Brain pericyte (primary cell): ENCODE data around the gene GPX6.
"Not testable (repeated sequence)": the region's sequence is repeated elsewhere in the genome, so short reads cannot be mapped to it uniquely, and the experiment has no call there.

Source experiments
- DNase-seq: peaks from one replicate; pipeline ENCODE4 v3.0.0-alpha.2; 2012; ENCODE audit warnings: low read depth, low spot score

Gene GPX6

GRCh38 chr6:28515676-28516075, at the start of gene GPX6:
Gene GPX6 (minus strand): TSS chr6:28515793. CDS start chr6:28515743, 50 bp downstream.
- DNase-seq: no peak

DNA sequence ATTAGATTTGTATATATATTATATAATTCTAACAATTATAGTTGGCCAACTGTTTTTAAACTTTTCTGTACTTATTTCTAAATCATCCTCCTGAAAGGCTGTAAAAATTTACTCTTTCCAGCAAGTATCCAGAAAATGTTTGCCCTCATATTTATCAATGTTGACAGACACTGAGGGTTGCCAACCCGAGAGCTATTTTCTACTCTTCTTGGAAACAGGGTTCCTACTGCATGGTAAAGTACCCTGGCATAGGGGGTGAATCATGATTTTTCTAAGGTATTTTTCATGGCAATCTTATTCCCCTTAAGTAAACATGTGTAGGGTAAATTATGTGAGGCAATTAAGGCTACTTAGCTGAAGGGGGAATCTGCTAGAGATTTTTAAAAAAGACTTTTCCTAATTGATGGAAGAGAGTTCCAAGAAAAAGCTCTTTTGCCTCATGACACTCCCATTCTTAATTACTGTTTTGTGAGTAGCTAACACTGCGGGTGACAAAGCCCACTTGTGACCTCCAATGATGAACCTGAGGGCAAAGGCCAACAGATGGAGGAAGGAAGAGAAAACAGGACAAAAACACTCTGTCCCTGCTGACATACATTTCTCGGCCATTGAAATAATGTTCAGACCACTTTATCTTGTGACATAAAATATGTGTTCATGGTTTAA, 48.0 kb upstream of the GPX6 start:
- no peak for DNase-seq

- no peak for DNase-seq
Observed at GRCh38 chr6:28558629-28559028, 43.0 kb upstream of the GPX6 start.

DNA sequence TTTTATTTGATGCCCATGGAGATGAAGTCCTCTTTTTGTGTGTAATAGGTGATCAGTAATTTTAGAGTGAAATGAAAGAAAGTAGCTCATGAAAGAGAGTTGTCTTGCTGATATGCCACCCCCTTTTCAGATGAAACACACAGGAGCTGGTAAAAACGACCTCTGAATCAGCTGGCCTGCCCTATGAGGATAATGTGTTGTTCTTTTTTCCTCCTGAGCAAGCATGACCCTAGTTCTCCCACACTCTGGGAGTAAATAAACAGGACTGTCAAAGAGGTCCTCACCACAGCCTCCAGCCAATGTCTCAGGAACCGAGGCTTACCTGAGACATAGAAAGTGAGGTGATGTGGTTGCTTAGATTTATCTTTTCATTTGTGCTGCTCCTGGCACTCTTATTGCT, 39.5 kb upstream of the GPX6 start:
- no peak for DNase-seq

DNA sequence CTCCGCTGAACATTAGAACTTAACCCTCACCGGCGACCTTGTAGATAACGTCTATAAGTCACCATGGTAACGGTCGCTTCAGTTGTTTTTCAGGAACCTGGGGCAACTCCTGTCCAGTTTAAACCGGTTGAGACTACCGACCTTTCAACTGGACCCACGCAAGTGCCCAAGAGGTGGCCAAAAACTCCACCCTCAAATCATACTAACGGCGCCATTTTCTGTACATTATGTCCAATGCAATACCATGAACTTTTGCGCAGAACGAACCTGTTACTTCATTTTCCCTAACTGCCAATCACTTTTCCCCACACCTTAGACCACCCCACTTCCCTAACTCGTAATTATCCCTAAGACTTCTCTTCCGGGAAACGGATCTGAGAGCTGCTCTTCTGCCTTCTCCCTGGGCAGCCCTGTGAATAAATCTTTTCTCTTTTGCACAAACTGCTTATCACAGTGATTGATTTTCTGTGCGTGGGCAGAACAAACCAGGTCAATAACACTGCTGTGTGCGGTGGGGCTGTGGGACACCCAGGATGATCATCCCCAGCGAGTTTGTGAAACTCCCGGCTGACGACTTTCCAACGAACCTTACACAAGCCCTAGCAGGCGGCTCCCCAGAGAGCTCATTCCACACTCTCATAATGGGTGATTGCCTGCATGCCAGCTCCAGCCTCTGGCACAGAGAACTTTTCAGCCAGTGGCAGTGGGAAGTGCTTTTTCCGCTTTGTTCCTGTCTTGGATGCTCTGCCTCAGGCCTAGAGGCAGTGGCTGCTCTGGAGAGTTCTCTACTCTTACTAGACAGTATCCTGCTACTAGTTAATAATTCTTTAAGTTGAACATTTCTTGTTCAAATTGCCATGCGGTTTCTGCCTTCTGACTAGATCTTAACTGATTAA, 38.6 kb upstream of the GPX6 start:
- DNase-seq: no peak

- DNase-seq: no peak
Observed at GRCh38 chr6:28553384-28553985, 37.9 kb upstream of the GPX6 start.

GRCh38 chr6:28551891-28552666, 36.5 kb upstream of the GPX6 start:
- DNase-seq: no peak

DNA sequence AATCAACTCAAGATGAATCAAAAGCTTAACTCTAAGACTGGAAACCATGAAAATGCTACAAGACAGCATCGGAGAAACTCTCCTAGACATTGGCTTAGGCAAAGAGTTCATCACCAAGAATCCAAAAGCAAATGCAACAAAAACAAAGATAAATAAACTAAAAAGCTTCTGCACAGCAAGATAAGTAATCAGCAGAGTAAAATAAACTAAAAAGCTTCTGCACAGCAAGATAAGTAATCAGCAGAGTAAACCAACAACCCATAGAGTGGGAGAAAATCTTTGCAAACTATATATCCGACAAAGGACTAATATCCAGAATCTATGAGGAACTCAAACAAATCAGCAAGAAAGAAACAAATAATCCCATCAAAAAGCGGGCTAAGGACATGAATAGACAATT, 31.4 kb upstream of the GPX6 start:
- not testable (repeated sequence) for DNase-seq

DNA sequence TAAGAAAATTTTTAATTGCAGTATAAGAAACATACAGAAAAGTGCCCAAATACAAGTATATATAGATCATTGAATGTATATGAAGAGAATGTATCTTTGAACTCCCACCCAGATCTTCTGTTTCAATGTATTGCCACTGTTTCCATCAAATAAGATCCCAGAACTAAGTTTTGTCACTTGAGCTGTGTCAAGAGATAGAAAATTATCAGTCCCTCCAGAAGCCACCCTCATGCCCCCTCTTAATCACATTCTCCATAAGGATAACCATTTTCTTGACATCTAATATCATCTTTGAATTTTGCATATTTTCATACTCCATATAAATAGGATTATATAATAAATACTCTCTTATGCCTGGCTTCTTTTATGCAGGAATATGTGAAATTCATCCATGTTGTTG, 30.4 kb upstream of the GPX6 start:
- DNase-seq: no peak

DNA sequence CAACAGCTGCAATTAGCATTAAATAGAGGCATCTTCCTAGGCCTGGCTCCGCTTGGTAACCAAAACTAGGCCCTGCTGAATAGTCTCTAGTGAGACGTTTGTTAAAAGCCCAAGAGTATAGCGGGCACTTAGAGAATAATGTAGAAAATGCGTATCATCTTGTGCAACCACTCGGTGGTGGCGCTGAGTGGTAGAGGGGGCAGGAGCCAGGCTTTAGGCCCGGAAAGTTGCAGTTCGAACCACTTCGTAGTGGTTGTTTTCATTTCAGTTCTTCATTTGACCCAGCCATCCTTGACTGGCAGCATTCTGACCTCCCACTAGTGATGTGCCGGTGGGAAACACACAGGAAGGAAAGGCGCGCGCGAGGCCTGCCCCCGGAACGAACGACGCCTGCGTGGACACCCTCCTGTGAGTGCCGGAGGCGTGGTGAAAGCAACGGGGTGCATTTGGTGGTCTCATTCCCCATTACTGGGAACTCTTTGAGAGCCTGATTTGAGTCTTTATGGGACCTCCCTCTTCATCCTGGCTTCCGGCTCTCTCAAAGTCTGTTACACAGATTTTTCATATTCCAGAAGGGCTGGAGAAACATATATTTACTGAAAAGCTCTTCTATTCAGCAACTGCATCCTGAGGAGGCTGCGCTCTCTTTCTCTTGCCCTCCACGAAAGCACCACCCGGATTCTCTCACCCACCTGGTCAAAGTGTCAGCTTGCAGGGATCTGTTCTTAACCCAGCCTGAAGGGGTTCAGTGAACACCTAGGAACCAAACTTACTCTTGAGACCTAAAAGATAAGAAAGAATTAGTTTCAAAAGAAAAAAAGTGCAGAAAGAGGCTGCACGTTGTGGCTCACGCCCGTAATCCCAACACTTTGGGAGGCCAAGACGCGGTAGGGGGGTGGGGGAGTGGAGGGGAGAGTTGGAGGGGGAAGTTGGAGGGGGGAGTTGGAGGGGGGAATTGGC, 28.3 kb upstream of the GPX6 start:
- DNase-seq: no peak

- peak; percentile 20 for DNase-seq
Observed at GRCh38 chr6:28542440-28543296, 27.1 kb upstream of the GPX6 start.

DNA sequence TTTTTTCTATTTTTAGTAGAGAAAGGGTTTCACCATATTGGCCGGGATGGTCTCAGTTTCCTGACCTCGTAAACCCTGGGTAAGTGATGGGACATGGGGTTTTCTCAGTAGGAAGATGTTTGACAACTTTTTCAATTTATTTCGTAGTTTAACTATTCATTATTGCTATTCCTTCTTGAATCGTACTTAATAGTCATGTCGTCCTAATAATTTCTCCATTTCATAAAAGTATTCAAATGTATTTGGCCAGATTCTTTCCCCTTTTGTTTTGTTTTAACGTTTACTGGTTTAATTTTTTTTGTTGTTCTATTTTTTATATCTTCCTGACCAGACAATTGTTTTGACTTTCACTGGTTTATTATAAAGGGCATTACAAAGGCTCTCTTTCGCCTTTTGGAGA, 26.4 kb upstream of the GPX6 start:
- no peak for DNase-seq

GRCh38 chr6:28537509-28538140, 22.0 kb upstream of the GPX6 start:
- DNase-seq: no peak

DNA sequence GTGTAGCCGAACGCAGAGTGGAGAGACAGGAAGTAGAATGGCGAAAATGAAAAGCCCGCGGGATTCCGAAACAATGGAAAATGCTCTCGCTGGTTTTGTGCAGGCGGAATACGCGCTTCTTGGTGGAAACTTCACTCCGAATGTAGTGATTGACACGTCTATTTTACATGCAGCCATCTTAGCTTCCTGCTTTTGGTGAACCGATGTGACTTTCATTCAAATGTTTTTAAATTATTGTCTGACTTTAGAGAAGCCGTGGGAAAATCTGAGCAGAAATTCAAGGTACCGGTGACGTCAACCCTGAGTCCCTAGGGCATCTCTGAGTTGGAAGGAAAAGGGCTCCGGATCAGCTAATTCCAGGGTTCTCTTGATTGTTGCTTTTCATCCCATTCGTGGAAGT, 21.5 kb upstream of the GPX6 start:
- no peak for DNase-seq

DNA sequence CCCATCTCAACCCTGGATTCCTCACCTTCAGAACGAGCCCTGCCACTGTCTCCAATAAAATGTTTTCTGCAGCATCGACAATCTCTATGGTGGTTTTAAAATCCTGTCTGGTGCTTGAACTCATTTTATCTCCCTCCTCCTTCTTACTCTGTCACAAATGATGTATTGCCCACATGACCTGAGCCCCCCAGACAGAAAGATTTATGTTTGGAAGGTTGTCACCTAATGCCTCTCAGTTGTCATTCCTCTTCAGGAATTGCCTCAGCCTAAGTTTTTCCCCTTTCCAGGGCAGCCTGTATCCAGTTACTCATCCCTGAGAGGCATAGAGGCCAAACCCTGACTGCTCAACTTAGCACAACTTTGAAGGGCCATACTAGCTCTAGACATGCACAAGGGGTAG, 19.3 kb upstream of the GPX6 start:
- DNase-seq: no peak

GRCh38 chr6:28534306-28534705, 18.7 kb upstream of the GPX6 start:
- no peak for DNase-seq

GRCh38 chr6:28531479-28532128, 16.0 kb upstream of the GPX6 start:
- DNase-seq: no peak

- no peak for DNase-seq
Observed at GRCh38 chr6:28530777-28531176, 15.2 kb upstream of the GPX6 start.
